Stimulated activated CD4-positive, alpha-beta T cell treated with anti-CD3 and anti-CD28 coated beads, Interleukin-12 subunit alpha, Interleukin-12 subunit beta, amount 100 ng/mL, for 48 hours (primary cell): ENCODE results near the gene SKA3.
"Not testable (repeated sequence)": the region's sequence is repeated elsewhere in the genome, so short reads cannot be mapped to it uniquely, and the experiment has no call there.

Experiments
- DNase-seq, 3 donors: peaks; one replicate each; pipeline ENCODE4 v3.0.0-alpha.2; 2020; ENCODE audit warnings: low read depth in 2 of 3, low spot score in 1 of 3

The SKA3 gene

GRCh38 chr13:21176215-21176981 is at the start of gene SKA3, which contains the start of gene MRPL57:
Gene SKA3, minus strand, starts transcription at chr13:21176552. Its CDS starts 75 bp downstream, at chr13:21176477.
Gene MRPL57, plus strand, starts transcription at chr13:21176658. Its CDS starts 259 bp downstream, at chr13:21176917.
- peak; percentile 86 to 93 (median 91) for DNase-seq

GRCh38 chr13:21225082-21225481 is 48.7 kb upstream of the SKA3 start:
- no peak for DNase-seq

- DNase-seq, result no peak
Measured at GRCh38 chr13:21221268-21221667, 44.9 kb upstream of the SKA3 start.

GRCh38 chr13:21219716-21220115 is 43.4 kb upstream of the SKA3 start:
- not testable (repeated sequence) for DNase-seq

GRCh38 chr13:21219036-21219381 is 42.7 kb upstream of the SKA3 start:
- DNase-seq, result no peak

- DNase-seq, result no peak
Measured at GRCh38 chr13:21218351-21219035, 42.1 kb upstream of the SKA3 start.

GRCh38 chr13:21216332-21216731 is 40.0 kb upstream of the SKA3 start:
- no peak for DNase-seq

- DNase-seq, result not testable (repeated sequence)
Measured at GRCh38 chr13:21215419-21215818, 39.1 kb upstream of the SKA3 start.

GRCh38 chr13:21212138-21212775 is 35.9 kb upstream of the SKA3 start:
- DNase-seq, result no peak

GRCh38 chr13:21208652-21209154 is 32.4 kb upstream of the SKA3 start:
- no peak for DNase-seq

GRCh38 chr13:21202767-21203531 is 26.6 kb upstream of the SKA3 start:
- DNase-seq, result no peak

GRCh38 chr13:21201456-21202190 is 25.3 kb upstream of the SKA3 start:
- DNase-seq, result not testable (repeated sequence)

- not testable (repeated sequence) for DNase-seq
Measured at GRCh38 chr13:21198391-21198790, 22.0 kb upstream of the SKA3 start.

GRCh38 chr13:21197606-21198225 is 21.4 kb upstream of the SKA3 start:
- not testable (repeated sequence) for DNase-seq

- DNase-seq, result not testable (repeated sequence)
Measured at GRCh38 chr13:21194756-21195155, 18.4 kb upstream of the SKA3 start.

- DNase-seq, result not testable (repeated sequence)
Measured at GRCh38 chr13:21186410-21186809, 10.1 kb upstream of the SKA3 start.

GRCh38 chr13:21181671-21182070 is 5.3 kb upstream of the SKA3 start:
- no peak for DNase-seq

GRCh38 chr13:21176982-21177284 is 581 bp upstream of the SKA3 start:
- DNase-seq, result peak in 2 of 3 donors; percentile 3 to 8

- DNase-seq, result no peak
Measured at GRCh38 chr13:21175656-21176214, 617 bp downstream of the SKA3 start.

GRCh38 chr13:21173767-21174166 is 2.6 kb downstream of the SKA3 start:
- not testable (repeated sequence) for DNase-seq
